Fibroblast of villous mesenchyme (primary cell): Measurements from ENCODE around the gene SMCHD1. TPM values are rescaled to one million over a fixed set of nuclear protein-coding genes. Genes with fewer than 3 reads are reported as not detected.
A peak's percentile ranks its signal among the peaks of the same experiment; 100 is the strongest.
"Not testable (repeated sequence)": the region's sequence is repeated elsewhere in the genome, so short reads cannot be mapped to it uniquely, and the experiment has no call there.

Source experiments
- DNase-seq: peaks from one replicate; pipeline ENCODE4 v3.0.0-alpha.2; 2010; ENCODE audit warnings: low read depth
- H3K4me3 ChIP-seq: 2 replicates; pipeline ENCODE4 v1.5.1; 2011; ENCODE audit warnings: low read depth, mild to moderate bottlenecking, low read length
- total RNA-seq: library from RNA; depleted of rRNA; stranded (reverse); fragments of >200 nt; gene quantifications from 2 replicates; pipeline ENCODE4 v1.2.3, GENCODE V29; 2012
- TF ChIP-seq, protein P1 (sequence below): IDR thresholded peaks from 2 replicates; pipeline ENCODE4 v1.5.1; 2012; ENCODE audit warnings: low read depth, mild to moderate bottlenecking, low read length; ENCODE audit not compliant: insufficient read depth

The SMCHD1 gene
- total RNA-seq, 1 donor: 104 TPM

DNA sequence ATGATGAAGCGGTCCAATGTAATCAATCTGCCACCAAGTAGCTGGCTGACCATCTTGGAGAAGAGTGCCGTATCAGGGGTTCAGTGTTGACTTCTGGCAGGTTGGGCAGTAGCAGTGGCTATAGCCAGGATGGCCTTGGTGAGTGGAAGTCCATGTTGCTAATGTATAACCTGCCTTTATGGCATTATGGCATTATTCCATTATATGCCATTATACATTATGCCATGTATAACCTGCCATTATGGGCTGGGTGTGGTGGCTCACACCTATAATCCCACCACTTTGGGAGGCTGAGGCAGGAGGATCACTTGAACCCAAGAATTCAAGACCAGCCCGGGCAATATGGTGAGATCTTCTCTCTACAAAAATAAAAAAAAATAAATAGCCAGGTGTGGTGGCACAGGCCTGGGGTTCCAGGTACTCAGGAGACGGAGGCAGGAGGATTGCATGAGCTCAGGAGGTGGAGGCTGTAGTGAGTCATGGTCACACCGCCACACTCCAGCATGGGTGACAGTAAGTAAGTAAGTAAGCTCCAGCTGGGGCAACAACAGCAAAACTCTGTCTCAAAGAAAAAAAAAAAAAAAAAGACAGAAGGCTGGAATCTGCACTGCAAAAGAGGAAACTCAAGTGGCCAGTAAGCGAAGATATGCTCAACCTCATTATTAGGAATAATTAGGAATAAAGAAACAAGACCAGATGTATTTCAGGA, 166.8 kb downstream of the SMCHD1 start:
- no peak for DNase-seq
- H3K4me3 ChIP-seq: no peak overlapping the region
- TF ChIP-seq, protein P1, sequence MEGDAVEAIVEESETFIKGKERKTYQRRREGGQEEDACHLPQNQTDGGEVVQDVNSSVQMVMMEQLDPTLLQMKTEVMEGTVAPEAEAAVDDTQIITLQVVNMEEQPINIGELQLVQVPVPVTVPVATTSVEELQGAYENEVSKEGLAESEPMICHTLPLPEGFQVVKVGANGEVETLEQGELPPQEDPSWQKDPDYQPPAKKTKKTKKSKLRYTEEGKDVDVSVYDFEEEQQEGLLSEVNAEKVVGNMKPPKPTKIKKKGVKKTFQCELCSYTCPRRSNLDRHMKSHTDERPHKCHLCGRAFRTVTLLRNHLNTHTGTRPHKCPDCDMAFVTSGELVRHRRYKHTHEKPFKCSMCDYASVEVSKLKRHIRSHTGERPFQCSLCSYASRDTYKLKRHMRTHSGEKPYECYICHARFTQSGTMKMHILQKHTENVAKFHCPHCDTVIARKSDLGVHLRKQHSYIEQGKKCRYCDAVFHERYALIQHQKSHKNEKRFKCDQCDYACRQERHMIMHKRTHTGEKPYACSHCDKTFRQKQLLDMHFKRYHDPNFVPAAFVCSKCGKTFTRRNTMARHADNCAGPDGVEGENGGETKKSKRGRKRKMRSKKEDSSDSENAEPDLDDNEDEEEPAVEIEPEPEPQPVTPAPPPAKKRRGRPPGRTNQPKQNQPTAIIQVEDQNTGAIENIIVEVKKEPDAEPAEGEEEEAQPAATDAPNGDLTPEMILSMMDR: no peak

DNA sequence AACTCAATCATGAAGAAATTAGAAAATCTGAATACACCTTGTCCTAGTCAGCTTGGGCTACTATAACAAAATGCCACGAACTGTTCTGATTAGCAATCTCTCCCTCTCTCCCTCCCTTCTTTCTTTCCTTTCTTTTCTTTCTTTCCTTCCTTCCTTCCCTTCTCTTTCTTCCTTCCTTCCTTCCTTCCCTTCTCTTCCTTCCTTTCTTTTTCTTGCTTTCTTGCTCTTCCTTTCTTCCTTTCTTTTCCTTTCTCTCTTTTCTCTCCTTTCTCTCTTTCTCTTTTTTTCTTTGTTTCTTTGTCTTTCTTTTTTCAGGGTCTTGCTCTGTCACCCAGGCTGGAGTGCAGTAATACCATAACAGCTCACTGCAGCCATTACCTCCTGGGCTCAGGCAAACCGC, 167.7 kb downstream of the SMCHD1 start:
- TF ChIP-seq, protein P1: no peak
- H3K4me3 ChIP-seq: no peak overlapping the region
- no peak for DNase-seq

DNA sequence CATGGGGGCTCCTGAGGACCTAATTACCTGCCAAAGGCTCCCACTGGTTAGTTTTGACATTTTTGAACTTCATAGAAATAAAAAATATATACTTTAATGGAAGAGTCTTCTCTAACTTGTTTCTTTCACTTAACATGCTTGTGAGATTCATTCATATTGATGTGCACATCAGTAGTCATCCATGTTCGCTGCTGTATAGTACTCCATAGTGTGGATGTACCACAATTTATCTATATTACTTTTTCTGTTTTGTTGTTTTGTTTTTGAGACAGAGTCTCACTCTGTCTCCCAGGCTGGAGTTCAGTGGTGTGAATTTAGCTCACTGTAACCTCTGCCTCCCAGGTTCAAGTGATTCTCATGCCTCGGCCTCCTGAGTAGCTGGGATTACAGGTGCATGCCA, 168.4 kb downstream of the SMCHD1 start:
- TF ChIP-seq, protein P1: no peak
- no peak overlapping the region for H3K4me3 ChIP-seq
- DNase-seq: no peak

DNA sequence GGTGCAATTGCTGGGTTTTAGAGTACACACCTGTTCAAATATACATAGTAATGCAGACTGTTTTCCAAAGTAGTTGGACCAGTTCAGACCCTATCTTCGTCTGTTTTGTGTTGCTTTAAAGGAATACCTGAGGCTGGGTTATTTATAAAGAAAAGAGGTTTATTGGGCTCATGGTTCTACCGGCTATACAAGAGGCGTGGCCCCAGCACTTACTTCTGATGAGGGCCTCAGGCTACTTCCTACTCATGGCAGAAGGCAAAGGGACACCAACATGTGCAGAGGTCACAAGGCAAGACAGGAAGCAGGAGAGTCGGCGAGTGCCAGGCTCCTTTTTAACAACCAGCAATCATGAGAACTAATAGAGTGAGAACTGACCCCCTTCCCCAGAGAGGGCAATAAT, 169.3 kb downstream of the SMCHD1 start:
- DNase-seq: no peak
- TF ChIP-seq, protein P1: no peak
- H3K4me3 ChIP-seq: no peak overlapping the region

DNA sequence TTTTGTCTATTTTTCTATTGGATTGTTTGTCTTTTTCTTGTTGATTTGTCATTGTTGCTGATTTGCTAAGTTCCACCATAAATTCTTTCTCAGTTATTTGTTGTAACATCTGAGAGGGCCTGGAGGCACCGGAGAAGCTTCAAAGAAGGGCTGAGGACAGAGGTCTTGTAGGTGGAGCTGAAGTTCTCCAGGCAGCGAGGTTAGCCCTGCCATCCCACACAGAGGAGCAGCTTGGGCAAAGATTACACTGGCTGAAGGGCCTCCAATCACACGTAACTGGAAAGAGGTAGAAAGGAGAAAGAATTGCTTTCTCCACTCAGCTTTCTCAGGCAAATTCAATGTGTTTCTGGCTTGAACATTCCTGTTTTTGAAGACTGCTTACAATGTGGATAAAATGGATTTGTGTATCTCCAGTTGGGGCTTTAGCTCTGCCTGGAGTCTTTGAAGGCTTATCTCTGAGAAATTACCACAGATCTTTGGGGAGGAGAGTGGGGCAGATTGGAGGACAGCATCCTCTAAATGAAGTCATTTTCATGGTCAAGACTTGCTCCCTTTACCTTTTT, 170.2 kb downstream of the SMCHD1 start:
- H3K4me3 ChIP-seq: no peak overlapping the region
- DNase-seq: peak; percentile 68
- TF ChIP-seq, protein P1: no peak

DNA sequence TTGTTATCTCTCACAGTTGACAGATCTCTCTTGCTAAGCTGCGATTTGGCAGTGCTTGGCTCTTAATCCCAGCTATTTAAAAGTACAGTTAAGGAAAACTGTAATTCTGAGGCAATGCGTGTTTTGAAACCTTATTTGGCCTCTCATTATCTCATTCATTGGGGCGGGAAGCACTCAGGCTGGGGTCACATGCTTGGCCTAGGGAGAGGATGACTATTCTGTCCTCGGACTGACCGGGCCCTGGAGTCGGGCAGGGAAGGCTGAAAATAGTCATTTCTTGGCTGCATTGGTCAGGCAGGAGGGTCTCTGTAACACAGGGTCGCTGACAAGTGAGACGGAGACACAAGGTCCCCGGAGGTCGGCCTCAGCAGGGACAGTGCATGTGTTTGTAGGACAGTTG, 171.1 kb downstream of the SMCHD1 start:
- no peak overlapping the region for H3K4me3 ChIP-seq
- DNase-seq: peak; percentile 89
- TF ChIP-seq, protein P1: no peak

DNA sequence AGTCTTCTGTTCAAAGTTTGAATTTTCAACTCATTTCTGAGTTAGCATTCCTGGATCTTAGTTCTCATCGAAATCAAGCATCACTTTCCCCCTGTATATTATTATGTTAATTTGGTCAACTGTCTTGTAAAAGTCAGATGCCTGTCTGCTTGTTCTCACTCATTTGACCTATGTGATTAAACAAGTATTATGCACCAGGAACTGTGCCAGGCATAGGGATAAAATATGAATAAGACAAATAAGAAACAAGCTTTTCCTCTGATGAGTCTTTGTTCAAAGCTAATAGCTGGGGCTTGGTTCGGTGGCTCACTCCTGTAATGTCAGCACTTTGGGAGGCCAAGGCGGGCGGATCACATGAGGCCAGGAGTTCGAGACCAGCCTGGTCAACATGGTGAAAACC, 171.5 kb downstream of the SMCHD1 start:
- TF ChIP-seq, protein P1: no peak
- no peak overlapping the region for H3K4me3 ChIP-seq
- peak; percentile 73 for DNase-seq

DNA sequence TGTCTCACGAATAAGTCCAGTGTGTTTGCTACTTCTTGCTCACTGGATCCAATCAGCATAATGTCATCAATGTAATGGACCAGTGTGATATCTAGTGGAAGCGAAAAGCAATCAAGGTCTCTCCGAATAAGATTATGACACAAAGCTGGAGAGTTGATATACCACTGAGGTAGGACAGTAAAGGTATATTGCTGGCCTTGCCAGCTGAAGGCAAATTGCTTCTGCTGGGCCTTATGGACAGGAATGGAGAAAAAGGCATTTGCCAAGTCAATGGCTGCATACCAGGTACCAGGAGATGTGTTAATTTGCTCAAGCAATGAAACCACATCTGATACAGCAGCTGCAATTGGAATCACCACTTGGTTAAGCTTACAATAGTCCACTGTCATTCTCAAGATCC, 180.6 kb downstream of the SMCHD1 start:
- DNase-seq, H3K4me3 ChIP-seq: not testable (repeated sequence)

DNA sequence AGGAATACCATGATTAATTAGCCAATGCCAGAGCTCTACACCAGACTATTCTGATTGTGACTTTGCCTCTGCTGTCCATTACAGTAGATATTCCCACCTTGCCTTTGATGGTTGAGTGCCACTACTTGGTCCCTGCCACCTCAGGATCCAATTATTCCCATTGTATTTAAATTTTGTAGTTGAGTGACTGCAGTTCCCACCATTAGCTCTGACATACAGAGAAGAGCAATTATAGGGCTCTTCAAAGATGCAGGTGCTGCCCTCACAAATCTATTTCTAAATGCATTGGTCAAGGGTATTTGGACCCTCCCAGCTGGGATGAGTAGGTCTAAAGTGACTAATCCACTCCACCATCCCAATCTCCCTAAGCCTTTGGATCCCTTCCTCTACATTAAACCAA, 181.8 kb downstream of the SMCHD1 start:
- DNase-seq, H3K4me3 ChIP-seq: not testable (repeated sequence)
